Measurements from ENCODE around the gene PEMT. TPM values are rescaled to one million over a fixed set of nuclear protein-coding genes. Genes with fewer than 3 reads are reported as not detected.

PEMT gene
- total RNA-seq, 2 donors from 2014 or later, result 38.3 to 52.7 TPM

- no peaks in the 10 kb centered on the region for H3K9me3 Mint-ChIP-seq
- no peaks in the 10 kb centered on the region for H3K36me3 Mint-ChIP-seq (ENCODE audit: low read depth)
- no peak overlapping the region for H3K4me3 Mint-ChIP-seq
- Histone ChIP-seq H3K4me1 (ENCODE audit: control insufficient read depth, insufficient read depth, low read length) (no peaks in the 10 kb centered on the region), H3K9ac (ENCODE audit: extremely low read depth, low read length, poor library complexity, severe bottlenecking) (no peak overlapping the region), H3K27me3 (ENCODE audit: control insufficient read depth, insufficient read depth, low read length, poor library complexity, severe bottlenecking) (no peaks in the 10 kb centered on the region), H3K9me3 (ENCODE audit: control insufficient read depth, low read length) (no peaks in the 10 kb centered on the region), H3K27ac (ENCODE audit: low read depth, low read length) (no peak overlapping the region), H3K36me3 (ENCODE audit: control insufficient read depth, insufficient read depth, low read length) (no peaks in the 10 kb centered on the region), H3K4me3 (ENCODE audit: low read length) (no peak overlapping the region)
- no peak for DNase-seq
- no peaks in the 10 kb centered on the region for H3K27me3 Mint-ChIP-seq (ENCODE audit: insufficient read depth)
- 88 to 98% methylated on average over 5 to 6 of the region's 6 CpGs for WGBS, 2 experiments (ENCODE audit: insufficient coverage in 1 of 2, insufficient read length in 1 of 2)
- TF ChIP-seq, protein P1, sequence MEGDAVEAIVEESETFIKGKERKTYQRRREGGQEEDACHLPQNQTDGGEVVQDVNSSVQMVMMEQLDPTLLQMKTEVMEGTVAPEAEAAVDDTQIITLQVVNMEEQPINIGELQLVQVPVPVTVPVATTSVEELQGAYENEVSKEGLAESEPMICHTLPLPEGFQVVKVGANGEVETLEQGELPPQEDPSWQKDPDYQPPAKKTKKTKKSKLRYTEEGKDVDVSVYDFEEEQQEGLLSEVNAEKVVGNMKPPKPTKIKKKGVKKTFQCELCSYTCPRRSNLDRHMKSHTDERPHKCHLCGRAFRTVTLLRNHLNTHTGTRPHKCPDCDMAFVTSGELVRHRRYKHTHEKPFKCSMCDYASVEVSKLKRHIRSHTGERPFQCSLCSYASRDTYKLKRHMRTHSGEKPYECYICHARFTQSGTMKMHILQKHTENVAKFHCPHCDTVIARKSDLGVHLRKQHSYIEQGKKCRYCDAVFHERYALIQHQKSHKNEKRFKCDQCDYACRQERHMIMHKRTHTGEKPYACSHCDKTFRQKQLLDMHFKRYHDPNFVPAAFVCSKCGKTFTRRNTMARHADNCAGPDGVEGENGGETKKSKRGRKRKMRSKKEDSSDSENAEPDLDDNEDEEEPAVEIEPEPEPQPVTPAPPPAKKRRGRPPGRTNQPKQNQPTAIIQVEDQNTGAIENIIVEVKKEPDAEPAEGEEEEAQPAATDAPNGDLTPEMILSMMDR (conservative IDR thresholded peaks at IDR 0.05), result no peak
- H3K27ac Mint-ChIP-seq, result no peak overlapping the region
- H3K4me1 Mint-ChIP-seq, result peaks cover 3% of the 10 kb centered on the region
Measured at GRCh38 chr17:17621254-17621653, 29.7 kb upstream of the PEMT start.

DNA sequence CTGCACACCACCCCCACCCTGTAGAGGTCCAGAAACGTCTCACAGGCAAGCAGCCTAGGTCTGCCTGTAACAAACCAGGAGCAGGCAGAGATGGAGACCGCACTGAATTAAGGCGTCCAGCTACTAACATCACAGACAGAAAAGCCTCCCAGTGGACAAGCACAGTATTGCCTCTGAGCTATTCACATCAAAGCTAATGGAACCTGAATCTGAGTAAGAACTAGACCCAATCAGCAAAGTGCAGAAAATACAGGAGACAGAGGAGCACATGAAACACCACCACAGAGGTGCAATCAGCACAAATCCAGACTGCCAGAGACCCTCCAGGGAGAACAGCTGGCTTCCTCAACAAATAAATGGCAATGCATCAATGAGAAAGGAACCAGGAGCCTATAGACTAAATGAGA is 22.2 kb upstream of the PEMT start:
- TF ChIP-seq, protein P1 (conservative IDR thresholded peaks at IDR 0.05), result peak; percentile 80
- no peak overlapping the region for H3K4me3 Mint-ChIP-seq
- H3K4me1 Mint-ChIP-seq, result peaks cover 13% of the 10 kb centered on the region
- WGBS, 2 experiments (ENCODE audit: insufficient coverage in 1 of 2, insufficient read length in 1 of 2), result 21 to 22% methylated on average over 3 of the region's 3 CpGs
- DNase-seq, result peak; percentile 95
- peaks cover 18% of the 10 kb centered on the region for H3K9me3 Mint-ChIP-seq
- Histone ChIP-seq H3K4me1 (ENCODE audit: control insufficient read depth, insufficient read depth, low read length) (peaks cover 4% of the 10 kb centered on the region), H3K27me3 (ENCODE audit: control insufficient read depth, insufficient read depth, low read length, poor library complexity, severe bottlenecking) (no peaks in the 10 kb centered on the region), H3K9me3 (ENCODE audit: control insufficient read depth, low read length) (no peaks in the 10 kb centered on the region), H3K27ac (ENCODE audit: low read depth, low read length) (no peak overlapping the region), H3K9ac (ENCODE audit: extremely low read depth, low read length, poor library complexity, severe bottlenecking) (no peak overlapping the region), H3K36me3 (ENCODE audit: control insufficient read depth, insufficient read depth, low read length) (no peaks in the 10 kb centered on the region), H3K4me3 (ENCODE audit: low read length) (no peak overlapping the region)
- H3K36me3 Mint-ChIP-seq (ENCODE audit: low read depth), result no peaks in the 10 kb centered on the region
- H3K27me3 Mint-ChIP-seq (ENCODE audit: insufficient read depth), result peaks cover 3% of the 10 kb centered on the region
- H3K27ac Mint-ChIP-seq, result no peak overlapping the region

DNA sequence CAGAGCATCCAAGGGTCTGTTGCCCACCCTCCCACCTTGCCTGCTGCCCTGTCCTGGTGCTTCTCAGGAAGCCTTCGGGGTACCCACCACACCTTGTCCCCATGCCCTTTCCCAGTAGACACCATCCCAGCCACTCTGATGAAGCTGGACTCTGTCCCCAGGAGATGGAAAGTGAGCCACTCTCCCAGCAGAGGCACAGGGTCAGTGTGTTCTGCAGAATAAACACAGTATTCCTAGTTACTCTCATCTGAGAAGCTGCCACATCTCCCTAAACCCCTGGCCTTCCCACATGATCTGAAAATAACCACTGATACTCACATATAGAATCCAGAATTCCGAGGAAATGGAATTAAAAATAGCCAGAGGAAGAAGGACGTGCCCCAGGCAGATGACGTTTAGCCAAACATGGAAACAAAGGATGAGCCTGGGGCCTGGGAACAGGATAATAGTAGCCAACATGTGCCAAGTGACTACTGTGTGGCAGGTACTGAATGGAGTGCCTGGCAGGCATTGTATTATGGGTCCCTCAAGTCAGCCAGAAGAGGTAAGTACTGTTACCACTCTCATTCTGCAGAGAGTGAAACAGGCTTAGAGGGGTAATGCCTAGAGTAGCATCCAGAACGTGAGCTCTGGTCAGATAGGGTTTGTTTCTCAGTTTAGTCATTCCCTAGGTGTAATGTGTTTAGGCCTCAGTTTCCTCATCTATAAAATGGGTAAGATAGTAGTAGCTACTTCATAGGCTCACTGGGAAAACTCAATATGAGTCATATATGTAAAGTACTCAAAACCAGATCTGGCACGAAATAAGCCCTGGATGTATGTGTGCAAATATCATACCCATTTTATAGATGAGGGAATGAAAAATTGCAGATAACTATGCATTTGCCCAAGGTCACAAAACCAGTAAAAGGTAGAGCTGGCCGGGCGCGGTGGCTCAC is 20.8 kb upstream of the PEMT start:
- H3K36me3 Mint-ChIP-seq (ENCODE audit: low read depth), result no peaks in the 10 kb centered on the region
- TF ChIP-seq, protein P1 (conservative IDR thresholded peaks at IDR 0.05), result no peak
- H3K36me3 ChIP-seq (ENCODE audit: control insufficient read depth, insufficient read depth, low read length), result no peaks in the 10 kb centered on the region
- no peaks in the 10 kb centered on the region for H3K9me3 ChIP-seq (ENCODE audit: control insufficient read depth, low read length)
- peaks cover 3% of the 10 kb centered on the region for H3K27me3 Mint-ChIP-seq (ENCODE audit: insufficient read depth)
- peaks cover 13% of the 10 kb centered on the region for H3K4me1 Mint-ChIP-seq
- H3K4me3 Mint-ChIP-seq, result no peak overlapping the region
- no peak overlapping the region for H3K27ac ChIP-seq (ENCODE audit: low read depth, low read length)
- peaks cover 4% of the 10 kb centered on the region for H3K4me1 ChIP-seq (ENCODE audit: control insufficient read depth, insufficient read depth, low read length)
- WGBS, 2 experiments (ENCODE audit: insufficient coverage in 1 of 2, insufficient read length in 1 of 2), result 90 to 97% methylated on average over 7 to 9 of the region's 9 CpGs
- no peak overlapping the region for H3K27ac Mint-ChIP-seq
- H3K9me3 Mint-ChIP-seq, result peaks cover 19% of the 10 kb centered on the region
- no peak overlapping the region for H3K9ac ChIP-seq (ENCODE audit: extremely low read depth, low read length, poor library complexity, severe bottlenecking)
- no peaks in the 10 kb centered on the region for H3K27me3 ChIP-seq (ENCODE audit: control insufficient read depth, insufficient read depth, low read length, poor library complexity, severe bottlenecking)
- H3K4me3 ChIP-seq (ENCODE audit: low read length), result no peak overlapping the region
- DNase-seq, result no peak
